NT2/D1 (cell line): Measurements from ENCODE around the gene LRFN2.

ENCODE experiments used
- DNase-seq: peaks from one replicate; pipeline ENCODE4 v3.0.0-alpha.2; 2011; ENCODE audit warnings: low read depth, low spot score
- H3K27me3 ChIP-seq: 2 replicates; pipeline ENCODE4 v1.6.0; 2011; ENCODE audit warnings: mild to moderate bottlenecking; ENCODE audit not compliant: insufficient read length, insufficient read depth
- H3K36me3 ChIP-seq: 2 replicates; pipeline ENCODE4 v1.6.1; 2011; ENCODE audit warnings: mild to moderate bottlenecking, low read length, mixed read lengths; ENCODE audit not compliant: insufficient read depth, insufficient read length
- H3K4me1 ChIP-seq: 2 replicates; pipeline ENCODE4 v1.5.1; 2011; ENCODE audit not compliant: insufficient read depth, insufficient read length
- H3K4me3 ChIP-seq: 2 replicates; pipeline ENCODE4 v1.5.1; 2011; ENCODE audit warnings: low read depth; ENCODE audit not compliant: insufficient read length
- H3K9ac ChIP-seq: 2 replicates; pipeline ENCODE4 v1.6.0; 2011; ENCODE audit warnings: low read depth; ENCODE audit not compliant: insufficient read length
- H3K9me3 ChIP-seq: 2 replicates; pipeline ENCODE4 v1.5.1; 2011; ENCODE audit warnings: mild to moderate bottlenecking, low read length; ENCODE audit not compliant: insufficient read depth
- SUZ12 ChIP-seq: IDR thresholded peaks from 2 replicates; pipeline ENCODE4 v1.6.1; 2011; ENCODE audit not compliant: insufficient read length, insufficient read depth; ENCODE audit errors: extremely low read depth
- YY1 ChIP-seq: IDR thresholded peaks from 2 replicates; pipeline ENCODE4 v1.6.1; 2011; ENCODE audit not compliant: insufficient read length, insufficient read depth
- ZNF274 ChIP-seq: IDR thresholded peaks from 2 replicates; pipeline ENCODE4 v1.6.1; 2011; ENCODE audit warnings: mild to moderate bottlenecking, low read depth, low read length

The LRFN2 gene

DNA sequence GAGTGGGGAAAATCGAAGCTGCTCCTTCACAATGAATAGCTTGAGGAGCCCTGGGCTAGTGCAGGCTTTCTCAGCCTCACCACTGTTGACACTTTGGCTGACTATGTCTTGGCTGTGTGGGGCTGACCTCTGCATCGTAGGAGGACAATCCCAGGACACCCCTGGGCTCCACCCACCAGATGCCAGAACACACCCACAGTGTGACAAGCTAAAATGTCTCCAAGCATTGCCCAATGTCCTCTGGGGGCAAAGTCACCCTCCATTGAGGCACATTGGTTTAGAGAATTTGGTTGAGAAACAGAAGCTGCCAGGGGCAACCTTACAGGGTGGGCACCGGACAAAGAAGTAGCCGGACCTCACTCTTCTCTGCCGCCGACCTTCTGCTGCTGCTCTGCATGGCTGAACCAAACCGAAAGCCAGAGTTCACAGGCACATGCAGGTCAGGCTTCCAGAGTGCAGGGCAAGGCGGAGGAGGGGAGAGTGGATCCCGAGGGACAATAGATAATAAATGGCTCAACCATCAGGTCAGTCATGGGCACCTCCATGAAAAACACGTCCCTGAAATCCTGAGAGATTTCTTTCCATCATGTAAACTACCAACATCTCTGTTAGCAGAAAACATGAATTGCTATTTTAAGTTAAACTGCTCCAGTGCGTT is 189.0 kb downstream of the LRFN2 start:
- TF ChIP-seq YY1: no peak
- no peak for TF ChIP-seq ZNF274
- TF ChIP-seq SUZ12: no peak
- Histone ChIP-seq H3K27me3 (no peaks in the 10 kb centered on the region), H3K9ac (no peak overlapping the region), H3K9me3 (peaks cover 7% of the 10 kb centered on the region; the same call in 1 of the 2 replicates), H3K4me1 (no peaks in the 10 kb centered on the region), H3K36me3 (no peaks in the 10 kb centered on the region), H3K4me3 (no peak overlapping the region)
- DNase-seq: no peak

DNA sequence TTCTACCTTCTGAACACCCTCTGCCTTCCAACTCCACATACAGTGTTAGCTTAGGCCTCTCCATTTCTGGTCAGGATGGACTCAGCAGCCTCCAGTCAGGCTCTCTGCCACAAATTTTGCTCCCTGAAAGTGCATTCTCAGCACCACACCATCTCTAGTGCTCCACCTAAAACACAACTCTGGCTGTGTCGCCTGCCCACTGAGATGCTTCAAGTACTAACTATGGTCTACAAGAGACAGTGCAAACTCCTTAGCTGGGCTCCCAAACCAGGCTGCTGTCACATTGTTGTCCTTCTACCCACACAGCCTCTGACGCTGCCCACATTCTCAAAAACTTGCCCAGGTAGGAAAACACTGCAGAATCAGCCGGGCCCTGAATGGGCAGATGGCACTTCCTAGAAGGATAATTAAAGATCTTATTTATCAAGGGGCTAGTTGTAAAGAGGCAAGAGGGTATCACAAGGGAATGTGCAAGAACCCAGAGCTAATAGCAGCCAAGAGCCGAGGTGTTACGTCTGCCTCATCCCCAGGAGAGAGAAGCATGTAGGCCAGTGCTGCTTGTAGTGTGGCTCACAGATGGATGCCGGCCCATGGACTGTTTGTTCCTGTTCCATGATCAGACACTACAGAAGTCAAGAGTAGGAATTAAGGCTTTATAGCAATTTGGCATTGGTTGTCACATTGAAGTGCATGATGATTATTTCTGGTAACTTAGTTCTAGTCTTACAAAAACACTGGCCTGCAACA is 189.7 kb downstream of the LRFN2 start:
- TF ChIP-seq SUZ12: no peak
- no peak for TF ChIP-seq ZNF274
- no peak for TF ChIP-seq YY1
- no peak overlapping the region for H3K4me3 ChIP-seq
- peaks cover 7% of the 10 kb centered on the region; the same call in 1 of the 2 replicates for H3K9me3 ChIP-seq

DNA sequence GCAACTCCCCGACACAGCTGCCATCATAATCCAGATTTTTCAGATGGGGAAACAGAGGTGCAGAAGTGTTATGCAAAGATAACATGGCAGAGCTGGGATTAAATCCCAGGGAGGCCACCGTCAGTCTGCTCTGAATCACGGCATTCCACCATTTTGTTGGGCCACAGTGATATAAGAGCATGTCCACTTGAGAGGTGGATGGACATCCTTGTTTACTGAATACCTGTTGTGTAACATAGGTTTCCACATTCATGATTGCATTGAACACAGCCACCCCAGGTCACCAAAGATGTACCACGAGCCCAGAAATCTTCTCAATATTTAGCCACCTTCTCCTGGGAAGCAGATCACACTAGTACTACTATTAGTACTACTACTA is 191.5 kb downstream of the LRFN2 start:
- Histone ChIP-seq H3K9me3 (no peaks in the 10 kb centered on the region), H3K4me1 (no peaks in the 10 kb centered on the region), H3K9ac (no peak overlapping the region), H3K27me3 (no peaks in the 10 kb centered on the region), H3K4me3 (no peak overlapping the region), H3K36me3 (no peaks in the 10 kb centered on the region)
- no peak for DNase-seq
- TF ChIP-seq ZNF274 (no peak), YY1 (no peak), SUZ12 (no peak)

More for the DNA sequence above, 189.7 kb downstream of the LRFN2 start:
- Histone ChIP-seq H3K4me1 (no peaks in the 10 kb centered on the region), H3K36me3 (no peaks in the 10 kb centered on the region), H3K9ac (no peak overlapping the region), H3K27me3 (no peaks in the 10 kb centered on the region)
- DNase-seq: no peak

DNA sequence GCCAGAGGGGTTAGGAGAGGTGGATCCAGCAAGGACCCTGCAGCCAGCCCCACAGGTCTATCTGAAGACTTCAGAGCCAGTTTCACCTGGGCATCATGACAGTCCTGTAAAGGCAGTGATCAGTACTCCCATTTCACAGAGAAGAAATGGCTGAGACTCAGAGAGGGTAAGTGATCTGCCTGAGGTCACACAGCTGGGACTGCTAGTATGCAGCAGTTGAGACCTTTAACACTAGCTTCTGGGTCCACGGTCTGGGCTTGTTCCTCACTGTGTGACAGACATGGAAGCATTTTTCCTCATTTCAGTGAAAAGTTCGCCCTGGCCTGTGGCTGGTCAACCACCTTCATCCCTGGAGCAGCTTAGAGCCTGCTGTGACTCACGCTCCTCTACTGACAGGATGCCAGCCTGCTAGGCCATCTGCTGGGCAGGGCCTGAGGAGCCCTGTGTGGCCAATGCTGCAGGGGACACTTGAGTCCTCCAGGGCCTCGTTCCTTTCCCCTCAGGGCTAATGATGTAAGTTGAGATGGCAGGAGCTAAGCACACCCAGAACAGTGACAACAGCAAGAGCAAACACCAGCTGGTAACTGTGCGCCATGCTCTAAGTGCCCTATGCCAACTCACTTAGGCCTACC is 192.0 kb downstream of the LRFN2 start:
- no peak for DNase-seq

DNA sequence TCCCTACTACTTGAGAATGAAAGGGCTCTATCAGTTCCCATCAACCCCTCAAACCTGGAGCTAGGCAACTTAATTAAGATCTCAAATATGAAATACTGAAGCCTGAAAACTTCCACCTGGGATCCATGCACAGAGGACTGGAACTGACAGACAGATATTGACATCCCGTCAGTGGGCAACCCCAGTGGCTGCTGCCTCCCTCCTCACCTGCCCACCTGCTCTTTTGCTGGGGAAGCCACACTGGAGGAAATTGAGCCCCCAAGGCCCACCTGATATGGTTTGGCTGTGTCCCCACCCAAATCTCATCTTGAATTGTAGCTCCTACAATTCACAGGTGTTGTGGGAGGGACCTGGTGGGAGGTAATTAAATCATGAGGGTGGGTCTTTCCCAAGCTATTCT is 192.8 kb downstream of the LRFN2 start:
- H3K9ac ChIP-seq: no peak overlapping the region
- no peak for DNase-seq
- peaks cover 3% of the 10 kb centered on the region for H3K27me3 ChIP-seq
- H3K36me3 ChIP-seq: no peaks in the 10 kb centered on the region
- no peaks in the 10 kb centered on the region for H3K9me3 ChIP-seq
- no peaks in the 10 kb centered on the region for H3K4me1 ChIP-seq
- H3K4me3 ChIP-seq: no peak overlapping the region
- no peak for TF ChIP-seq SUZ12
- no peak for TF ChIP-seq ZNF274
- TF ChIP-seq YY1: no peak

More for the DNA sequence above, 192.0 kb downstream of the LRFN2 start:
- Histone ChIP-seq H3K27me3 (no peaks in the 10 kb centered on the region), H3K4me1 (no peaks in the 10 kb centered on the region), H3K9ac (no peak overlapping the region), H3K9me3 (no peaks in the 10 kb centered on the region), H3K36me3 (no peaks in the 10 kb centered on the region), H3K4me3 (no peak overlapping the region)
- no peak for TF ChIP-seq SUZ12
- no peak for TF ChIP-seq YY1
- no peak for TF ChIP-seq ZNF274

DNA sequence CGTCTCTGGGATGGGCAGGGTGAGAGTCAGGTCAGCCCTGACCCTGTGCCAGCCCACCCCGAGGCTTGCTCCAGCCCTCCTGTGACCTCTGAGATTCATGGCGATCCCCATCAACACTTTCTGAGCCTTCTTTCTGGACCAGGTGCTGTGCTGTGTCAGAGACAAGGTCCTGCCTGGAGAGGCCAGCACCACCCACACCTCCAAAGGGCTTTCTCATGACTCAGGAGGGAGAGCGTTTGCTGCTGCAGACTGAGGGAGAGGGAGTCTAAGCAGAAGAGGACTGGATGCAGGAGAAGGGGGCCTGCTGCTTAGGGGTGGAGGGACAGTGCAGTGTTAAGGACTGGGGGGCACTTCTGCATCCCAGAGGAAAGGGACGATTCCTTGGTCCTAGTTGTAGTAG is 193.5 kb downstream of the LRFN2 start:
- Histone ChIP-seq H3K36me3 (no peaks in the 10 kb centered on the region), H3K27me3 (peaks cover 3% of the 10 kb centered on the region), H3K9ac (no peak overlapping the region), H3K9me3 (no peaks in the 10 kb centered on the region), H3K4me1 (no peaks in the 10 kb centered on the region), H3K4me3 (no peak overlapping the region)
- DNase-seq: no peak
- no peak for TF ChIP-seq ZNF274
- TF ChIP-seq YY1: no peak
- TF ChIP-seq SUZ12: no peak

DNA sequence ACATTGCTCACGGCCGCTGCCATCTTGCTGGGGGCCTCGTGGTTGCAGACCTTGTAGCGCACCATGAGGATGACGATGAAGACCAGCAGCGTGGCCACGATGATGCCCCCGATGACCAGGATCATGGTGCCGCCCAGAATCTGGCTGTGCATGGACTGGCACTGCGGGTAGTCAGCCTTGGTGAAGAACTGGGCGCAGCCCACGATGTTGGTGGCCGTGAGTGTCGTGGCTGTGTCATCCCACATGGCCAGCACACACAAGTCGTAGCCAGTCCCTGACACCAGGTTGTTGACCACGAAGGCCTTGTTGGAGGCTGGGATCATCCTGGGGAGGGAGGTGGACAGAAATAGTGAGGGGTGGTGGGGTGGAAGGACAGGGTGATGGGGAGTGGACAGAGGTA is 194.6 kb downstream of the LRFN2 start:
- Histone ChIP-seq H3K27me3 (peaks cover 3% of the 10 kb centered on the region), H3K36me3 (no peaks in the 10 kb centered on the region), H3K4me3 (no peak overlapping the region), H3K9me3 (no peaks in the 10 kb centered on the region), H3K4me1 (no peaks in the 10 kb centered on the region), H3K9ac (no peak overlapping the region)
- TF ChIP-seq YY1 (no peak), SUZ12 (no peak)
- no peak for DNase-seq
